ENCODE results near the gene ZRANB3. TPM values are rescaled to one million over a fixed set of nuclear protein-coding genes. Genes with fewer than 3 reads are reported as not detected.
"Not testable (repeated sequence)": the region's sequence is repeated elsewhere in the genome, so short reads cannot be mapped to it uniquely, and the experiment has no call there.

The ZRANB3 gene
- polyA plus RNA-seq, 1 donor = 3.8 TPM

DNA sequence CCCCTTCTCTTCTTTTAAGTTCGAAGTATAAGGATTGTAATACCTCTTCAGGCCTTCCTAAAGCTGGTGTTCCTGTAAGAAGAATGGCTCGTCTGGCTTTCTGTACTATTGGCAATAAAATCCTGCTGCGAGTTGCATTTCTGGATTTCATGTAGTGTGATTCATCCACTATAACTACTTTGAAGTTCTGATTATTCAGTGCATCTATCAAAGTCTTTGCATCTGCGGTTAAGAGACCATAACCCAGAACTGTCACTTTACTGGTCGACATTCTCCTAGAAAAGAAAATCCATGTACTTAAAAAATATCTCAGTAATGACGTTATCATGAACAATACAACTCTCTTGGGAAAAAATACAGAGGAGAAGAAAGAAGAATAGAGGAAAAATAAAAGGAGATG, 181.1 kb downstream of the ZRANB3 start:
- no peak for DNase-seq
- no peaks in the 10 kb centered on the region for H3K27me3 ChIP-seq (ENCODE audit: control insufficient read depth, insufficient read depth, low read length)
- H3K4me1 ChIP-seq (ENCODE audit: control insufficient read depth, insufficient read depth, low read length) = no peaks in the 10 kb centered on the region
- peaks cover 4% of the 10 kb centered on the region for H3K9me3 ChIP-seq (ENCODE audit: control insufficient read depth, low read depth, low read length)
- 100% methylated on average over 1 of the region's 6 CpGs for WGBS (ENCODE audit: insufficient coverage, low lambda C conversion rate)
- H3K27ac ChIP-seq (ENCODE audit: low read length) = no peak overlapping the region
- H3K36me3 ChIP-seq (ENCODE audit: control insufficient read depth, insufficient read depth, low read length) = no peaks in the 10 kb centered on the region
- no peak overlapping the region for H3K4me3 ChIP-seq (ENCODE audit: low read length)

DNA sequence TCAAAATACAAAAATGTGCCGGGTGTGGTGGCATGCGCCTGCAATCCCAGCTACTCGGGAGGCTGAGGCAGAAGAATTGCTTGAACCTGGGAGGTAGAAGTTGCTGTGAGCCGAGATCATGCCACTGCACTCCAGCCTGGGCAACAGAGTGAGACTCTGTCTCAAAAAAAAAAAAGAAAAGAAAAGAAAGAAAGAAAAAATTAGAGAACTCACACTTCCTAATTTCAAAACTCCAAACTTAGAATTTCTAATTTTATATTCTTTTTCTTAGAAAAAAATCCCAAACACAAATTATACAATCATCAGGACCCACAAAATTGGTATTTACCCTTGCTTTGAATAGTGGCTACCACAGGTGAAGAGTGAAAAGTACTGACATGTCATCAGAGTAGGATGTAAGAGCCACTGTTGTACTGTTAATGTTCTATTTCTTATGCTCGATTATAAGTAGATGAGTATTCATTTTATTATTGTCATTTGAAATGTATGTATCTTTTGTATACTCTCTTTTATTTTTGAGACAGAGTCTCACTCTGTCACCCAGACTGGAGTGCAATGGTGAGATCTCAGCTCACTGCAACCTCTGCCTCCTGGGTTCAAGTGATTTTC, 182.8 kb downstream of the ZRANB3 start:
- 100% methylated on average over 1 of the region's 5 CpGs for WGBS (ENCODE audit: insufficient coverage, low lambda C conversion rate)
- H3K27me3 ChIP-seq (ENCODE audit: control insufficient read depth, insufficient read depth, low read length); H3K27ac ChIP-seq (ENCODE audit: low read length); H3K9me3 ChIP-seq (ENCODE audit: control insufficient read depth, low read depth, low read length); DNase-seq; H3K36me3 ChIP-seq (ENCODE audit: control insufficient read depth, insufficient read depth, low read length); H3K4me1 ChIP-seq (ENCODE audit: control insufficient read depth, insufficient read depth, low read length); H3K4me3 ChIP-seq (ENCODE audit: low read length): not testable (repeated sequence)

DNA sequence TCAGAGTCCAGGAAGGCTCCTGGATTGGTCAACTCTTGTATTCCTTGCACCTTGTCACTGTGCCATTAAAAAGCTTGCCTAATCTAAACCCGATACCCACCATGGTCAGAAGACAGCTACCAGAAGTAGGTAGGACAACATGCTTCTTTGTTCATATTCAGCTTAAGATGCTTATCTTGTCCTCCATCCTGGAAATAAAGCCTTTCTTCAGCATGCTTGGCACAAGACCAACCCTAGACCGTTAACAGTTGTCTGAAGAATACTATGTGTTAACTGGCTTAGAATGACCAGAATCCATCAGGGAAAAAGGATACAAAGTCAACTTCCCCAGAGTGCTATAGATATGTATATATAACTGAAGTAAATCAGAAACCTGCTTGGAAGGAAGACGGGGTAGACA, 193.9 kb downstream of the ZRANB3 start:
- Histone ChIP-seq H3K4me1 (ENCODE audit: control insufficient read depth, insufficient read depth, low read length) (no peaks in the 10 kb centered on the region), H3K36me3 (ENCODE audit: control insufficient read depth, insufficient read depth, low read length) (no peaks in the 10 kb centered on the region), H3K9me3 (ENCODE audit: control insufficient read depth, low read depth, low read length) (no peaks in the 10 kb centered on the region), H3K27me3 (ENCODE audit: control insufficient read depth, insufficient read depth, low read length) (no peaks in the 10 kb centered on the region), H3K4me3 (ENCODE audit: low read length) (no peak overlapping the region), H3K27ac (ENCODE audit: low read length) (no peak overlapping the region)
- peak in 1 of 2 donors; percentile 0 for DNase-seq
- WGBS (ENCODE audit: insufficient coverage, low lambda C conversion rate) = no CpG with 5 or more reads among the region's 3 CpGs

DNA sequence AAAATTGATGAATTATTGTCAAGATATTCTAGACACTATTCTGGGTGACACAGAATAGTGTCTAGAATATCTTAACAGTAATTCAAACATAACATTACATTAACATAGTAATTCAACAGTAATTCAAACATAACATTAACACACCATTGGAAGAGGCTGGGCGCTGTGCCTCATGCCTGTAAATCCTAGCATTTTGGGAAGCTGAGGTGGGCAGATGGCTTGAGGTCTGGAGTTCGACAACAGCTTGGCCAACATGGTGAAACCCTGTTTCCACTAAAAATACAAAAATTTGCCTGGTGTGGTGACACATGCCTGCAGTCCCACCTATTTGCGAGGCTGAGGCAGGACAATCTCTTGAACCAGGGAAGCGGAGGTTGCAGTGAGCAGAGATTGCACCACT, 195.8 kb downstream of the ZRANB3 start:
- Histone ChIP-seq H3K27ac (ENCODE audit: low read length) (no peak overlapping the region), H3K4me1 (ENCODE audit: control insufficient read depth, insufficient read depth, low read length) (no peaks in the 10 kb centered on the region)
- no CpG with 5 or more reads among the region's 4 CpGs for WGBS (ENCODE audit: insufficient coverage, low lambda C conversion rate)

DNA sequence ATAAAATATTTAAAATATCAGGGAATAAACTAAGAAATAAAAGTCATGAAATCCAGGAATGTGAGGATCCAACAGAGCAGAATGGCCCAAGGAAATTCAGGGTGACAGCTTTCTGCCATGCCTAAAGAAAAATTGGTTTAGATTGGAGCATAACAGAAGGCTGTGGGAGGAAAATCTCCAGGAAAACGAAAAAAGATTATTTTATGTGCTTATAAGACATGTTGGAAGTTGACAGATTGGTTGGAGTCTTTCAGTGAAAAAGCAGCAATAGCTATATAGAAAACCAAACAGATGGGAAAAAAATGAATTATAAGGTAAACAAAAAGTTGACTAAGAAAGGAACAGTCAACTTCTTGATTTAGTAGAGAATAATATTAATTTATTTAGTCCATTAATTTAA, 203.9 kb downstream of the ZRANB3 start:
- Histone ChIP-seq H3K4me1 (ENCODE audit: control insufficient read depth, insufficient read depth, low read length) (no peaks in the 10 kb centered on the region), H3K36me3 (ENCODE audit: control insufficient read depth, insufficient read depth, low read length) (no peaks in the 10 kb centered on the region), H3K27ac (ENCODE audit: low read length) (no peak overlapping the region), H3K9me3 (ENCODE audit: control insufficient read depth, low read depth, low read length) (no peaks in the 10 kb centered on the region), H3K4me3 (ENCODE audit: low read length) (no peak overlapping the region), H3K27me3 (ENCODE audit: control insufficient read depth, insufficient read depth, low read length) (no peaks in the 10 kb centered on the region)
- DNase-seq = no peak
- 100% methylated on average over 1 of the region's 1 CpG for WGBS (ENCODE audit: insufficient coverage, low lambda C conversion rate)

More for the DNA sequence above, 195.8 kb downstream of the ZRANB3 start:
- H3K36me3 ChIP-seq (ENCODE audit: control insufficient read depth, insufficient read depth, low read length) = no peaks in the 10 kb centered on the region
- no peak overlapping the region for H3K4me3 ChIP-seq (ENCODE audit: low read length)
- no peak for DNase-seq
- H3K27me3 ChIP-seq (ENCODE audit: control insufficient read depth, insufficient read depth, low read length) = no peaks in the 10 kb centered on the region
- H3K9me3 ChIP-seq (ENCODE audit: control insufficient read depth, low read depth, low read length) = no peaks in the 10 kb centered on the region

DNA sequence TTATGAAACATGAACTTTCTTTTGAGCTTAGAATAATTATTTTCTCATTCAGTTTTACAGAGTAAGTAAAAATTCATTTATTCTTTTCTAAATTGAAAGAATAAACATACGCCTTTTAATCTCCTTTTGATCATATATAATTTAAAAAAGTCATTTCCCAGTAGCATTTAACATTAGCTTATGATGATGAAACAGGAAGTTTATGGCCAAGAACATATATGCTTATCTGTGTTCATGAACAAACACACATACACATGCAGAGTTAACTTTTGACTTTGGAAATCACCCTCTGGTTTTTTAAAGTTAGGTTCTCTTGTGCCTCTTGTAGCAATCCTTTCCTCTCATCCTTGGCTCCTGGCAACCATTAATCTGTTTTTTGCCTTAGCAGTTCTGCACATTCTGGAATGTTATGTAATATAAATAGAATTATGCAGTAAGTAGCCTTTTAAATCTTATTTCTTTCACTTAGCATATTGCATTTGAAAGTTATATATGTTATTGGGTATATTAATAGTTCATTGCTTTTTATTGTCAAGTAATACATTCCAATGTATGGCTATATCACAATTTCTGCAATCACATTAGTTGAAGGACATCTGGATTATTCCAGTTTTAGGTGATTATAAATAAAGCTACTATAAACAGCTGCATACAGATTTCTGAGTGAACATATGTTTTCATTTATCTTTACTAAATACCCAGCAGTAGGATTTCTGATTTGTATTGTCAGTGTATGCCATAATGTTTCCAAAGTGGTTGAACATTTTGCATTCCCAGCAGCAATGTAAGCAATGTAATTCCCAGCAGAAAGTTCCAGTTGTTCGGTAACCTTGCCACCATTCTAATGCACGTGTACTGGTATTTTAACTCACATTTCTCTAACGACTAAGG, 210.3 kb downstream of the ZRANB3 start:
- no peak overlapping the region for H3K4me3 ChIP-seq (ENCODE audit: low read length)
- no peaks in the 10 kb centered on the region for H3K27me3 ChIP-seq (ENCODE audit: control insufficient read depth, insufficient read depth, low read length)
- no peaks in the 10 kb centered on the region for H3K9me3 ChIP-seq (ENCODE audit: control insufficient read depth, low read depth, low read length)
- 83% methylated on average over 3 of the region's 4 CpGs for WGBS (ENCODE audit: insufficient coverage, low lambda C conversion rate)
- H3K4me1 ChIP-seq (ENCODE audit: control insufficient read depth, insufficient read depth, low read length) = no peaks in the 10 kb centered on the region
- no peak for DNase-seq
- no peak overlapping the region for H3K27ac ChIP-seq (ENCODE audit: low read length)
- H3K36me3 ChIP-seq (ENCODE audit: control insufficient read depth, insufficient read depth, low read length) = no peaks in the 10 kb centered on the region

DNA sequence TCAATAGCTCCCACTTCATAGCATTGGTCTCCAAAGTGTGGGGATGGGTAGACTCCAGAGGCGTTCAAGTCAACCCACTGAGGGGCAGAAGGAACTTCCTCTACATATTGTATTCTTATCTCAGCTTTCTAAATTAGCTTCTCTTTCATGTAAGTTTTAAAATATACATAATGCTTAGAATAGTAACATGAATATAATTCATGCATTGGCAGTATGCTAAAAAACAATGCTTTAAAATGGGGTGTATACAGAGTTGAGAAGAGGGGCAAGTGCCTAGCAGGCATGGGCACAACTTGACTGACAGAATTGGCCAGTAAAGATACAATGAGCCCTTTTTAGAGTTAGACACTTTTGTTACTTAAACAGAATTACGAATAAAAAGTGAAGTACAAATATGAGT, 212.2 kb downstream of the ZRANB3 start:
- 100% methylated on average over 1 of the region's 2 CpGs for WGBS (ENCODE audit: insufficient coverage, low lambda C conversion rate)
- Histone ChIP-seq H3K27me3 (ENCODE audit: control insufficient read depth, insufficient read depth, low read length) (no peaks in the 10 kb centered on the region), H3K4me3 (ENCODE audit: low read length) (no peak overlapping the region), H3K36me3 (ENCODE audit: control insufficient read depth, insufficient read depth, low read length) (no peaks in the 10 kb centered on the region), H3K4me1 (ENCODE audit: control insufficient read depth, insufficient read depth, low read length) (no peaks in the 10 kb centered on the region), H3K9me3 (ENCODE audit: control insufficient read depth, low read depth, low read length) (no peaks in the 10 kb centered on the region), H3K27ac (ENCODE audit: low read length) (no peak overlapping the region)
- no peak for DNase-seq

DNA sequence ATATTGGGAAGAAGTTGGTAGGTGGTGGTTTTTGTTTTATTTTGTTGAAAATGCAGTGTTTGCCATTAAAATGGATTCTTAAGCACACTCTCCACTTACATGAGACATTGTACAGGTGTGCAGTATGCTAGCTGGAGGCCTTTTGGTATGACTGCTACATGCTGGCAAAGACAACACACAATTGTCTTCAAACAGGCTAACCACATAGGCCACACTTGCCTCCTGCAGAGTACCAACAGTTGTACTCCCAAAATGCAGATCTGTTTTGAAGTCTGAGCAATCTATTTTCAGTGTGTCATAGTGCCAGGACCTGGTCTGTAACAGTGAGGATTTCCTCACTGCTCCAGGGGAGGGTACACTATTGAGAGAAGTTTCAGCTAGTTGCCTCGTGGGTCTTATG, 213.6 kb downstream of the ZRANB3 start:
- H3K36me3 ChIP-seq (ENCODE audit: control insufficient read depth, insufficient read depth, low read length) = no peaks in the 10 kb centered on the region
- no peaks in the 10 kb centered on the region for H3K9me3 ChIP-seq (ENCODE audit: control insufficient read depth, low read depth, low read length)
- no CpG with 5 or more reads among the region's 1 CpG for WGBS (ENCODE audit: insufficient coverage, low lambda C conversion rate)
- H3K4me1 ChIP-seq (ENCODE audit: control insufficient read depth, insufficient read depth, low read length) = no peaks in the 10 kb centered on the region
- DNase-seq = no peak
- no peaks in the 10 kb centered on the region for H3K27me3 ChIP-seq (ENCODE audit: control insufficient read depth, insufficient read depth, low read length)
- no peak overlapping the region for H3K27ac ChIP-seq (ENCODE audit: low read length)
- no peak overlapping the region for H3K4me3 ChIP-seq (ENCODE audit: low read length)

DNA sequence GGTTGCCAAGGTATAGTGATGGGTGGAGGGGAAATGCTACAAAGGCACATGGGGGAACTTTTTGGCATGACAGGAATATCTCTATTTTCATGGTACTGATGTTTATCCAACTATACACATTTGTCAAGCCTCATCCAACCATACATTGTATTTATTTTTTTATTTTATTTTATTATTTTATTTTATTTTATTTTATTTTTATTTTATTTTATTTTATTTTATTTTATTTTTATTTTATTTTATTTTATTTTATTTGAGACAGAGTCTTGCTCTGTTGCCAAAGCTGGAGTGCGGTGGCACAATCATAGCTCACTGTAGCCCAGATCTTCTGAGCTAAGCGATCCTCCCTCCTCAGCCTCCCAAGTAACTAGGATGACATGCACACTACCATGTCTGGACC, 219.1 kb downstream of the ZRANB3 start:
- Histone ChIP-seq H3K4me3 (ENCODE audit: low read length) (no peak overlapping the region), H3K4me1 (ENCODE audit: control insufficient read depth, insufficient read depth, low read length) (no peaks in the 10 kb centered on the region), H3K36me3 (ENCODE audit: control insufficient read depth, insufficient read depth, low read length) (no peaks in the 10 kb centered on the region), H3K27me3 (ENCODE audit: control insufficient read depth, insufficient read depth, low read length) (no peaks in the 10 kb centered on the region), H3K27ac (ENCODE audit: low read length) (no peak overlapping the region), H3K9me3 (ENCODE audit: control insufficient read depth, low read depth, low read length) (no peaks in the 10 kb centered on the region)
- 83% methylated on average over 1 of the region's 2 CpGs for WGBS (ENCODE audit: insufficient coverage, low lambda C conversion rate)
- no peak for DNase-seq

DNA sequence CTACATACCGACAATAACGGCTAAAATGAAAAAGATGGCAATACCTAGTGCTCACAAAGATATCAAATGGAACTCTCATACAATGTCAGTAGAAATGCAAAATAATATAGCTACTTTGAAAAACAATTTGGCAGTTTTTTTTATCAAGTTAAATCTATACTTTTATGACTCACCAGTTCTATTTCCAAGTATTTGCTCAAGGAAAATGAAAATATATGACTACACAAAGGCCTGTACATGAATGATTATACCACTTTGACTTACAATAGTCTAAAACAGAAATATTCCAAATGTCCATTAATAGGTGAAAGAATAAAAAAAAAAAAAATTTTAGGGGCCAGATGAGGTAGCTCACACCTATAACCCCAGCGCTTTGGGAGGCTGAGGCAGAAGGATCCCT, 219.8 kb downstream of the ZRANB3 start:
- Histone ChIP-seq H3K4me1 (ENCODE audit: control insufficient read depth, insufficient read depth, low read length) (no peaks in the 10 kb centered on the region), H3K27ac (ENCODE audit: low read length) (no peak overlapping the region), H3K9me3 (ENCODE audit: control insufficient read depth, low read depth, low read length) (no peaks in the 10 kb centered on the region), H3K4me3 (ENCODE audit: low read length) (no peak overlapping the region), H3K27me3 (ENCODE audit: control insufficient read depth, insufficient read depth, low read length) (no peaks in the 10 kb centered on the region), H3K36me3 (ENCODE audit: control insufficient read depth, insufficient read depth, low read length) (no peaks in the 10 kb centered on the region)
- DNase-seq = no peak
- 100% methylated on average over 3 of the region's 3 CpGs for WGBS (ENCODE audit: insufficient coverage, low lambda C conversion rate)

Data from large intestine (tissue), 3 donors.